ENCODE results near the gene EEF1AKMT4. TPM values are rescaled to one million over a fixed set of nuclear protein-coding genes. Genes with fewer than 3 reads are reported as not detected.

Gene EEF1AKMT4
- total and polyA plus RNA-seq, 2 of the 8 experiments (the other 6 are each of a cell fraction or from before 2014, with no cell fraction given), result 9.3 to 30.1 TPM

- no peak for TF ChIP-seq CHD7 (IDR thresholded peaks at IDR 0.05; ENCODE audit: insufficient replicate concordance, low read length)
Observed at GRCh38 chr3:184200825-184201224, 48.6 kb upstream of the EEF1AKMT4 start (continued).

Data from H1 (cell line).